ENCODE data around the gene TEX264.

DNA sequence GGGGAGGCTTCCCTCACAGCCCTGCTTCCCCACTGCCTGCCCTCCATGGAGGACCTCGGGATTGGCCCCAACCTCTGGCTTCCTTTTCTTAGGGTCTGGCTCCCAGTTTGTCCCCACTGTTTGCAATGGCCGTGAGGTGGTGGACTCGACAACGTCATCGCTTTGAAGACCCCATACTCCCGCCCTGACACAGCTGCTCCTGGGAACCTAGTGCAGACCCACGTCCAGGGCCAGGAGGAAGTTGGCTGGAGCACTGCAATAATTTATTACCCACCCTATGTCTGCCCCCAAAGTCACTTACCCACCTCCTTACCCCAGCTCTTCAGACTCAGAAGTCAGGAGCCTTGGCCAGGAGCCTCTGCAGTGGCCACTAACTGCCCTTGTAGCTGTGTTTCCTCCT is 46.9 kb downstream of the TEX264 start:
- TF ChIP-seq POLR2AphosphoS5 (IDR thresholded peaks at IDR 0.05; ENCODE audit: low read depth, low read length): no peak
- TF ChIP-seq POLR2A (IDR thresholded peaks at IDR 0.05; ENCODE audit: low read depth, low read length): no peak
- TF ChIP-seq SPI1 (IDR thresholded peaks at IDR 0.05; ENCODE audit: low read depth, low read length): no peak
- no peak for TF ChIP-seq TAF1 (IDR thresholded peaks at IDR 0.05; ENCODE audit: low read depth, low read length)
- TF ChIP-seq POU2F2 (IDR thresholded peaks at IDR 0.05; ENCODE audit: low read depth, low read length): no peak
- TF ChIP-seq PAX5 (IDR thresholded peaks at IDR 0.05; ENCODE audit: insufficient read depth, low read length, severe bottlenecking): no peak

All from GM12891 (cell line).